ENCODE measurements around the gene JAZF1. TPM values are rescaled to one million over a fixed set of nuclear protein-coding genes. Genes with fewer than 3 reads are reported as not detected.

JAZF1 gene
- total and polyA plus RNA-seq, 10 of the 15 experiments (the other 5 are each of a cell fraction or from before 2014, with no cell fraction given) = 0.04 to 0.82 (median 0.15) TPM; not detected in 3

- in situ Hi-C loops (cut with MboI) (no loop called here), intact Hi-C loops (cut with micrococcal nuclease; ENCODE audit: unreplicated experiment) (no loop called here)
- H3K27ac ChIP-seq (ENCODE audit: control insufficient read depth, insufficient read depth) = no peak overlapping the region
- H3K9ac ChIP-seq (ENCODE audit: control insufficient read depth, insufficient read depth, low read length) = no peak overlapping the region
- no peak for TF ChIP-seq NR2C2 (IDR thresholded peaks at IDR 0.05; ENCODE audit: borderline replicate concordance, control insufficient read depth, insufficient read length, low read depth)
- no peak for TF ChIP-seq MYC (IDR thresholded peaks at IDR 0.05; ENCODE audit: insufficient read depth, insufficient read length, insufficient replicate concordance, low read length, severe bottlenecking)
- TF ChIP-seq NRF1 (conservative IDR thresholded peaks at IDR 0.05; ENCODE audit: low read depth, low read length) = no peak
- TF ChIP-seq TBL1XR1 (IDR thresholded peaks at IDR 0.05; ENCODE audit: low read depth, low read length) = no peak
- ChIA-PET CTCF (no interaction called here), POLR2A (no interaction called here), RAD21 (ENCODE audit: unreplicated experiment) (no interaction called here), SMC1A (ENCODE audit: uncharacterized antibody, unreplicated experiment) (no interaction called here)
- no peaks in the 10 kb centered on the region for H3K36me3 ChIP-seq (ENCODE audit: control insufficient read depth in 2 of 2, insufficient read depth in 2 of 2, low read length in 1 of 2)
- no TSS peak for BruUV-seq (replicated peaks)
- DNase-seq (ENCODE audit: low read depth, low spot score) (no peak), FAIRE-seq (no peak), ATAC-seq (no peak)
- H2AFZ ChIP-seq (ENCODE audit: control insufficient read depth, low read depth, low read length) = no peak overlapping the region
- H3K9me3 ChIP-seq (replicated peaks; ENCODE audit: control insufficient read depth, insufficient read depth, low read length) = no peaks in the 10 kb centered on the region
- no peaks in the 10 kb centered on the region for H3K79me2 ChIP-seq (ENCODE audit: control insufficient read depth, insufficient read depth, low read length)
- no peak overlapping the region for H3K4me2 ChIP-seq (ENCODE audit: control insufficient read depth, insufficient read depth)
- H4K20me1 ChIP-seq (ENCODE audit: control insufficient read depth, insufficient read depth) = no peaks in the 10 kb centered on the region
- no peaks in the 10 kb centered on the region; a peak in 1 of 4 replicates for H3K27me3 ChIP-seq (replicated peaks in 1 of 2; ENCODE audit: control insufficient read depth in 2 of 2, insufficient read depth in 2 of 2, low read length in 1 of 2)
- WGBS (ENCODE audit: insufficient coverage, insufficient replicate concordance, low lambda C conversion rate, missing lambda C conversion rate) = 36% methylated on average over 7 of the region's 7 CpGs
- H3K4me3 ChIP-seq = no peak overlapping the region
- H3K4me1 ChIP-seq (ENCODE audit: control insufficient read depth, insufficient read depth, low read length) = no peaks in the 10 kb centered on the region
Measured at GRCh38 chr7:28230261-28230660, 49.7 kb upstream of the JAZF1 start.

GRCh38 chr7:28228396-28228795 is 47.8 kb upstream of the JAZF1 start:
- SMC1A ChIA-PET (ENCODE audit: uncharacterized antibody, unreplicated experiment) = no interaction called here
- H3K4me3 ChIP-seq = no peak overlapping the region
- no peak overlapping the region for H3K27ac ChIP-seq (ENCODE audit: control insufficient read depth, insufficient read depth)
- no peaks in the 10 kb centered on the region; a peak in 1 of 4 replicates for H3K27me3 ChIP-seq (replicated peaks in 1 of 2; ENCODE audit: control insufficient read depth in 2 of 2, insufficient read depth in 2 of 2, low read length in 1 of 2)
- no peak overlapping the region for H3K4me2 ChIP-seq (ENCODE audit: control insufficient read depth, insufficient read depth)
- ATAC-seq (no peak), DNase-seq (ENCODE audit: low read depth, low spot score) (no peak), FAIRE-seq (no peak)
- RAD21 ChIA-PET (ENCODE audit: unreplicated experiment) = no interaction called here
- no peaks in the 10 kb centered on the region for H3K9me3 ChIP-seq (replicated peaks; ENCODE audit: control insufficient read depth, insufficient read depth, low read length)
- intact Hi-C loops (cut with micrococcal nuclease; ENCODE audit: unreplicated experiment) (no loop called here), in situ Hi-C loops (cut with MboI) (no loop called here)
- CTCF ChIA-PET = no interaction called here
- H2AFZ ChIP-seq (ENCODE audit: control insufficient read depth, low read depth, low read length) = no peak overlapping the region
- WGBS (ENCODE audit: insufficient coverage, insufficient replicate concordance, low lambda C conversion rate, missing lambda C conversion rate) = 47% methylated on average over 2 of the region's 2 CpGs
- H3K4me1 ChIP-seq (ENCODE audit: control insufficient read depth, insufficient read depth, low read length) = no peaks in the 10 kb centered on the region
- H4K20me1 ChIP-seq (ENCODE audit: control insufficient read depth, insufficient read depth) = no peaks in the 10 kb centered on the region
- TF ChIP-seq SIN3A (IDR thresholded peaks at IDR 0.05; ENCODE audit: low read depth, low read length) (no peak), E2F8 (IDR thresholded peaks at IDR 0.05; ENCODE audit: low read depth, partially characterized antibody) (no peak)
- POLR2A ChIA-PET = no interaction called here
- H3K9ac ChIP-seq (ENCODE audit: control insufficient read depth, insufficient read depth, low read length) = no peak overlapping the region
- no peaks in the 10 kb centered on the region for H3K36me3 ChIP-seq (ENCODE audit: control insufficient read depth in 2 of 2, insufficient read depth in 2 of 2, low read length in 1 of 2)
- no peaks in the 10 kb centered on the region for H3K79me2 ChIP-seq (ENCODE audit: control insufficient read depth, insufficient read depth, low read length)
- BruUV-seq (replicated peaks) = no TSS peak
